NCI-H1048 (cell line): Measurements from ENCODE around the gene DLX5.

Source experiments
- DNase-seq: peaks from one replicate; lab custom pipeline; 2025; lab: John Stamatoyannopoulos, UW

Gene DLX5

GRCh38 chr7:97005183-97006054, 19.2 kb downstream of the DLX5 start, which contains the start of gene DLX6:
Gene DLX6, plus strand, starts transcription at chr7:97005553. Its CDS starts 425 bp downstream, at chr7:97005978.
- DNase-seq, result peak; percentile 83

- DNase-seq, result peak; percentile 62
These were observed 20.1 kb downstream of the DLX5 start for GRCh38 chr7:97004247-97005182.

GRCh38 chr7:97003262-97004246, 21.1 kb downstream of the DLX5 start:
- no peak for DNase-seq

GRCh38 chr7:97002555-97003261, 21.9 kb downstream of the DLX5 start:
- peak; percentile 19 for DNase-seq

- DNase-seq, result no peak
These were observed 22.7 kb downstream of the DLX5 start for GRCh38 chr7:97001656-97002554.

GRCh38 chr7:97001221-97001620, 23.4 kb downstream of the DLX5 start:
- DNase-seq, result no peak

- DNase-seq, result no peak
These were observed 25.9 kb downstream of the DLX5 start for GRCh38 chr7:96998744-96999143.

GRCh38 chr7:96998333-96998732, 26.3 kb downstream of the DLX5 start:
- no peak for DNase-seq

- no peak for DNase-seq
These were observed 27.1 kb downstream of the DLX5 start for GRCh38 chr7:96997512-96998032.

- no peak for DNase-seq
These were observed 27.6 kb downstream of the DLX5 start for GRCh38 chr7:96996958-96997511.

GRCh38 chr7:96996111-96996957, 28.3 kb downstream of the DLX5 start:
- no peak for DNase-seq

GRCh38 chr7:96995406-96996110, 29.1 kb downstream of the DLX5 start:
- DNase-seq, result no peak

- DNase-seq, result no peak
These were observed 30.7 kb downstream of the DLX5 start for GRCh38 chr7:96993980-96994379.

GRCh38 chr7:96993094-96993865, 31.4 kb downstream of the DLX5 start:
- no peak for DNase-seq

- no peak for DNase-seq
These were observed 32.2 kb downstream of the DLX5 start for GRCh38 chr7:96992192-96993005.
